Liver (tissue), 9 donors: Measurements from ENCODE around the gene LRRFIP1. TPM values are rescaled to one million over a fixed set of nuclear protein-coding genes. Genes with fewer than 3 reads are reported as not detected.

Source experiments
- DNase-seq: peaks from one replicate; pipeline ENCODE4 v3.0.0-alpha.2; 2017; ENCODE audit warnings: low spot score
- H3K27ac ChIP-seq, 2 donors: one replicate each; pipeline ENCODE4 v1.7.0; 2013; ENCODE audit warnings: inconsistent platforms in 2 of 2, low read length in 2 of 2, control low read depth in 1 of 2, low read depth in 1 of 2, mild to moderate bottlenecking in 1 of 2
- H3K27me3 ChIP-seq, 4 donors: one replicate each; pipeline versions ENCODE4 v1.6.1 to v1.7.0; 2013; ENCODE audit warnings: low read length in 3 of 4, inconsistent platforms in 1 of 4, mild to moderate bottlenecking in 1 of 4, moderate library complexity in 1 of 4; ENCODE audit not compliant: control insufficient read depth in 4 of 4, insufficient read depth in 4 of 4
- H3K36me3 ChIP-seq, 4 donors: one replicate each; pipeline versions ENCODE4 v1.6.1 to v1.7.0; 2013; ENCODE audit warnings: low read length in 3 of 4, mild to moderate bottlenecking in 3 of 4, low read depth in 1 of 4, moderate library complexity in 1 of 4; ENCODE audit not compliant: control insufficient read depth in 4 of 4, insufficient read depth in 3 of 4
- H3K4me1 ChIP-seq, 4 donors: one replicate each; pipeline versions ENCODE4 v1.6.1 to v1.7.0; 2013; ENCODE audit warnings: low read length in 3 of 4, mild to moderate bottlenecking in 3 of 4, moderate library complexity in 1 of 4; ENCODE audit not compliant: control insufficient read depth in 4 of 4, insufficient read depth in 4 of 4
- H3K4me3 ChIP-seq, 3 donors: one replicate each; pipeline versions ENCODE4 v1.6.1 to v1.7.0; 2013; ENCODE audit warnings: low read length in 3 of 3, control low read depth in 1 of 3, low read depth in 1 of 3, mild to moderate bottlenecking in 1 of 3
- H3K9ac ChIP-seq, 2 donors: one replicate each; pipeline ENCODE4 v1.7.0; 2013; ENCODE audit warnings: low read length in 2 of 2, mild to moderate bottlenecking in 2 of 2, moderate library complexity in 2 of 2, control low read depth in 1 of 2, low read depth in 1 of 2
- H3K9me3 ChIP-seq, 4 donors: one replicate each; pipeline versions ENCODE4 v1.6.1 to v1.7.0; 2013; ENCODE audit warnings: low read length in 3 of 4; ENCODE audit not compliant: control insufficient read depth in 4 of 4
- ATF3 ChIP-seq: IDR thresholded peaks from 2 replicates; pipeline ENCODE4 v1.6.1; 2016; ENCODE audit warnings: antibody characterized with exemption
- CTCF ChIP-seq: fragments of 150-350 bp; IDR thresholded peaks from 2 replicates; pipeline ENCODE4 v1.5.1; 2017; ENCODE audit warnings: improper control_type of control experiment, low read depth, low read length; ENCODE audit not compliant: missing input control
- EGR1 ChIP-seq, 2 donors: IDR thresholded peaks; 2 replicates each; pipeline ENCODE4 v1.6.1; 2016 to 2018; ENCODE audit warnings: antibody characterized with exemption in 2 of 2, low read depth in 2 of 2
- FOXA1 ChIP-seq: IDR thresholded peaks from 2 replicates; pipeline ENCODE4 v1.6.1; 2016; ENCODE audit warnings: antibody characterized with exemption
- FOXA2 ChIP-seq: IDR thresholded peaks from 2 replicates; pipeline ENCODE4 v1.6.1; 2016; ENCODE audit warnings: antibody characterized with exemption
- GABPA ChIP-seq, 2 donors: IDR thresholded peaks in 1 of 2; conservative IDR thresholded peaks in 1 of 2; 2 replicates each; pipeline ENCODE4 v1.6.1; 2016; ENCODE audit warnings: antibody characterized with exemption in 2 of 2, mild to moderate bottlenecking in 1 of 2, moderate library complexity in 1 of 2
- HNF4A ChIP-seq, 2 donors: conservative IDR thresholded peaks; 2 replicates each; pipeline ENCODE4 v1.6.1; 2016; ENCODE audit warnings: antibody characterized with exemption in 2 of 2, mild to moderate bottlenecking in 2 of 2
- HNF4G ChIP-seq: IDR thresholded peaks from 2 replicates; pipeline ENCODE4 v1.6.1; 2016; ENCODE audit warnings: antibody characterized with exemption
- JUND ChIP-seq, 2 donors: IDR thresholded peaks; 2 replicates each; pipeline ENCODE4 v1.6.1; 2016; ENCODE audit warnings: antibody characterized with exemption in 2 of 2
- MAX ChIP-seq: IDR thresholded peaks from 2 replicates; pipeline ENCODE4 v1.6.1; 2016; ENCODE audit warnings: antibody characterized with exemption
- NR2F2 ChIP-seq: IDR thresholded peaks from 2 replicates; pipeline ENCODE4 v1.6.1; 2016; ENCODE audit warnings: antibody characterized with exemption
- RAD21 ChIP-seq, 2 donors: IDR thresholded peaks; 2 replicates each; pipeline ENCODE4 v1.6.1; 2016; ENCODE audit warnings: antibody characterized with exemption in 2 of 2, mild to moderate bottlenecking in 2 of 2
- REST ChIP-seq: IDR thresholded peaks from 2 replicates; pipeline ENCODE4 v1.6.1; 2016; ENCODE audit warnings: antibody characterized with exemption, mild to moderate bottlenecking
- RXRA ChIP-seq, 2 donors: IDR thresholded peaks; 2 replicates each; pipeline ENCODE4 v1.6.1; 2017 to 2018; ENCODE audit warnings: antibody characterized with exemption in 2 of 2, mild to moderate bottlenecking in 1 of 2
- SP1 ChIP-seq: IDR thresholded peaks from 2 replicates; pipeline ENCODE4 v1.6.1; 2018; ENCODE audit warnings: antibody characterized with exemption, mild to moderate bottlenecking
- TAF1 ChIP-seq: conservative IDR thresholded peaks from 2 replicates; pipeline ENCODE4 v1.6.1; 2016; ENCODE audit warnings: antibody characterized with exemption, mild to moderate bottlenecking
- YY1 ChIP-seq: IDR thresholded peaks from 2 replicates; pipeline ENCODE4 v1.6.1; 2016; ENCODE audit warnings: antibody characterized with exemption, mild to moderate bottlenecking
- WGBS: extraction: QIAGEN DNeasy Blood & Tissue Kit; methylation state at CpG from one replicate; pipeline ENCODE4 v1.1.7; 2013; 5-methylcytosine and 5-hydroxymethylcytosine counted together
- polyA plus RNA-seq, 2 donors: library from polyadenylated mRNA; stranded (reverse) in 1 of 2; unstranded in 1 of 2; fragments of 200-250 nt in 1 of 2; fragments of >200 nt in 1 of 2; fragmentation: Nextera tagmentation in 1 of 2; extraction: Ambion mirVana in 1 of 2; gene quantifications; one replicate each; pipeline versions ENCODE4 v1.2.1 to v1.2.3, GENCODE V29; 2013 to 2015
- total RNA-seq, 2 donors: library from RNA; depleted of rRNA; stranded (reverse); fragments of >200 nt; gene quantifications; one replicate each; pipeline ENCODE4 v1.2.3, GENCODE V29; 2014
- TF ChIP-seq, protein P1 (sequence below): IDR thresholded peaks from 2 replicates; pipeline ENCODE4 v1.6.1; 2016; ENCODE audit warnings: antibody characterized with exemption
- donor health status: healthy.
- donor health status: healthy.
- donor health status: healthy.
- donor health status: healthy.
- donor health status: healthy.

The LRRFIP1 gene
- total and polyA plus RNA-seq, 4 donors = 13.3 to 56.1 (median 39.1) TPM

DNA sequence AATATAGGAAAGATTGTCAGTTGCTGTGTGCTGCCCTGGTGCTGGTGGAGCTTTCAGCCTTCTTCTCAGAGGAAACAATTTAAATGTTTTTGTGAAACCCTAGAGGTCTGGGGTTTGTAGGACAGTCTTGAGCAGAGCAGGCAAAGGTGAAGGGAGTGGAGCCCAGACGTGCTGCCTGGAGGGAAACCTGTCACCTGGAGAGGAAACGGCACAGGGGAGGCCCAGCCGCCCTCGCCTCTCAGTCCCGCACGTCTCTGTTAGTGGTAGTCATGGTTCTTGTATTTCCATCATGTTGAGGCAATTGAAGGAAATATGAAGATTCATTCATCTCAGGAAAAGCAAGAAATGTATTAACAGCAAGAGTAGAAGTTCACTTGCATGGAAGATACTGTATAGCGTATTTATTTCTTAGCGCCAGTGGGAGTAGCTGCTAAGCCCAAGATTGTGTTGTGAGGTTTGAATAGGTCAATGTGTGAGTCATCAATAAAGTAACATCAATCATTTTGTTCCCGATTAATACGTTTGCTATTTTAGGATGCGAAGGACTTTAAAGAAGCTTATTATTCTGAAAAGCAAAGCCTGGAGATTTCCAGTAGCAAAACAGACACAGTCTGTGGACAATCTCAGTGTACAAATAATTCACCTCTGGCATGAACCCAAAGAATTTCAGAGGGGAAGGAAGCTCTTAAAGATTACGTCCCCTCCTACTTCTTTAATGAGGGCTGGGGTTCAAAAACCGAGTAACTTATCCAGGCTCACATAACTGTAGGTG, 70.4 kb downstream of the LRRFIP1 start:
- Histone ChIP-seq H3K9me3 (no peaks in the 10 kb centered on the region), H3K27me3 (no peaks in the 10 kb centered on the region), H3K4me1 (peaks cover 5 to 54% (median 18%) of the 10 kb centered on the region in 4 donors), H3K27ac (peak overlapping the region; percentile 9 to 18), H3K9ac (no peak overlapping the region), H3K36me3 (no peaks in the 10 kb centered on the region), H3K4me3 (no peak overlapping the region)
- TF ChIP-seq, protein P1, sequence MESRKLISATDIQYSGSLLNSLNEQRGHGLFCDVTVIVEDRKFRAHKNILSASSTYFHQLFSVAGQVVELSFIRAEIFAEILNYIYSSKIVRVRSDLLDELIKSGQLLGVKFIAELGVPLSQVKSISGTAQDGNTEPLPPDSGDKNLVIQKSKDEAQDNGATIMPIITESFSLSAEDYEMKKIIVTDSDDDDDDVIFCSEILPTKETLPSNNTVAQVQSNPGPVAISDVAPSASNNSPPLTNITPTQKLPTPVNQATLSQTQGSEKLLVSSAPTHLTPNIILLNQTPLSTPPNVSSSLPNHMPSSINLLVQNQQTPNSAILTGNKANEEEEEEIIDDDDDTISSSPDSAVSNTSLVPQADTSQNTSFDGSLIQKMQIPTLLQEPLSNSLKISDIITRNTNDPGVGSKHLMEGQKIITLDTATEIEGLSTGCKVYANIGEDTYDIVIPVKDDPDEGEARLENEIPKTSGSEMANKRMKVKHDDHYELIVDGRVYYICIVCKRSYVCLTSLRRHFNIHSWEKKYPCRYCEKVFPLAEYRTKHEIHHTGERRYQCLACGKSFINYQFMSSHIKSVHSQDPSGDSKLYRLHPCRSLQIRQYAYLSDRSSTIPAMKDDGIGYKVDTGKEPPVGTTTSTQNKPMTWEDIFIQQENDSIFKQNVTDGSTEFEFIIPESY = no peak
- no peak for TF ChIP-seq SP1
- no peak for TF ChIP-seq YY1
- no peak for TF ChIP-seq FOXA2
- 71% methylated on average over 13 of the region's 13 CpGs for WGBS
- no peak for DNase-seq

DNA sequence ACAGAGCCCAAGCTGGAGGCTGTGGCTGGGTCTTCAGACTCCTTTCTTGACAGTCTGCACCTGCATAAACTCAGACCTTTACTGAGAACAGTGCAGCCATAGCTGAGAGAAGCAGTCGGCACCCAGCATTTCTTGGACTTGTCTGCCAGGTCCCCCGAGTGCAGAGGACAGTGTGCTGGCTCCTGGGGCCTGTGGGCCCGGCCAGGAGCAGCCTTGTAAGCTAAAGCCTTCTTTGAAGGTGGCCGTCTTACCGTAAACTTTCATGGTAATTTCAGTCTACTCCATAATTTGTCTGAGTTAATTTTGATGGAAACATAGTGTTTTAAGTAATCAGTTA, 70.9 kb downstream of the LRRFIP1 start:
- TF ChIP-seq SP1 = no peak
- no peak for TF ChIP-seq FOXA1
- no peak for TF ChIP-seq GABPA (IDR thresholded peaks at IDR 0.05 in 1 of 2, conservative IDR thresholded peaks at IDR 0.05 in 1 of 2)
- no peak for TF ChIP-seq RAD21 (IDR thresholded peaks at IDR 0.05)
- no peak for TF ChIP-seq MAX
- TF ChIP-seq REST = no peak
- no peak for TF ChIP-seq EGR1 (IDR thresholded peaks at IDR 0.05; ENCODE audit: low read depth in 2 of 2)
- TF ChIP-seq HNF4G = no peak
- no peak for TF ChIP-seq NR2F2
- TF ChIP-seq ATF3 = no peak
- TF ChIP-seq FOXA2 = no peak
- TF ChIP-seq TAF1 = no peak
- TF ChIP-seq CTCF = no peak
- TF ChIP-seq JUND (IDR thresholded peaks at IDR 0.05) = no peak
- TF ChIP-seq YY1 = no peak
- TF ChIP-seq RXRA (IDR thresholded peaks at IDR 0.05) = no peak
- TF ChIP-seq, protein P1 = no peak
- no peak for TF ChIP-seq HNF4A (conservative IDR thresholded peaks at IDR 0.05)
- peaks cover 4 to 52% (median 18%) of the 10 kb centered on the region in 4 donors for H3K4me1 ChIP-seq
- H3K9me3 ChIP-seq = no peaks in the 10 kb centered on the region
- no peak overlapping the region for H3K9ac ChIP-seq
- 78% methylated on average over 5 of the region's 5 CpGs for WGBS
- no peaks in the 10 kb centered on the region for H3K36me3 ChIP-seq
- H3K27me3 ChIP-seq = no peaks in the 10 kb centered on the region
- H3K4me3 ChIP-seq = no peak overlapping the region
- H3K27ac ChIP-seq = peak overlapping the region in 1 of 2 donors; percentile 18
- DNase-seq = no peak
